Measurements from ENCODE around the gene TRIM38. TPM values are rescaled to one million over a fixed set of nuclear protein-coding genes. Genes with fewer than 3 reads are reported as not detected.
A peak's percentile ranks its signal among the peaks of the same experiment; 100 is the strongest.

The TRIM38 gene
- total RNA-seq, 2 donors from 2014 or later: 4.7 to 5.3 TPM

DNA sequence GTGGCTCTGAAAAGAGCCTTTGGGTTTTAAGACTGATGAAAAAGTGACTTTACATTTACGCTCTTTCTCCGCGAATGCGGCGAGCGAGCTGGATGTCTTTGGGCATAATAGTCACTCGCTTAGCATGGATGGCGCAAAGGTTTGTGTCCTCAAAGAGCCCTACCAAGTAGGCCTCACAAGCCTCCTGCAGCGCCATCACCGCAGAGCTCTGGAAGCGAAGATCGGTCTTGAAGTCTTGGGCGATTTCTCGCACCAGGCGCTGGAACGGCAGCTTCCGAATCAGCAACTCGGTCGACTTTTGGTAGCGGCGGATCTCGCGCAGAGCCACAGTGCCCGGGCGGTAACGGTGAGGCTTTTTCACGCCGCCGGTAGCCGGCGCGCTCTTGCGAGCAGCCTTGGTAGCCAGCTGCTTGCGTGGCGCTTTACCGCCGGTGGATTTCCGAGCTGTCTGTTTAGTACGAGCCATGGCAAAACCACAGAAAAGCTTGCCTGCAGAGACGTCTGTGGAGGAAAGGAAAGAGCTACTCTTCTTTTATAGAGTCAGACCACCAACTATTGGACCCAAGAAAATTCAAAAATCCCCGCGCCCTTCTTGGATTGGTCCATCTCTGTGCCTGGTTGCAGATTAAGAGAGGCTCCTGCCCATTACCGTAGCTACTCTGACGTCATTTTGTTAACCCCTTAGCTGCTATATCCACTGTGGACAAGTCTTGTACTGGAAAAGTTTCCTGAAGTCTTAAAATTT lies 69.2 kb downstream of the TRIM38 start:
- intact Hi-C loops (cut with DNase I): no loop called here
- peak; percentile 86 to 88 for ATAC-seq

GRCh38 chr6:26032340-26033084 lies 69.9 kb downstream of the TRIM38 start:
- intact Hi-C loops (cut with DNase I): no loop called here
- DNase-seq (no peak), ATAC-seq (peak in 1 of 2 donors; percentile 12)

More for the DNA sequence above, 69.2 kb downstream of the TRIM38 start:
- peak; percentile 79 for DNase-seq

DNA sequence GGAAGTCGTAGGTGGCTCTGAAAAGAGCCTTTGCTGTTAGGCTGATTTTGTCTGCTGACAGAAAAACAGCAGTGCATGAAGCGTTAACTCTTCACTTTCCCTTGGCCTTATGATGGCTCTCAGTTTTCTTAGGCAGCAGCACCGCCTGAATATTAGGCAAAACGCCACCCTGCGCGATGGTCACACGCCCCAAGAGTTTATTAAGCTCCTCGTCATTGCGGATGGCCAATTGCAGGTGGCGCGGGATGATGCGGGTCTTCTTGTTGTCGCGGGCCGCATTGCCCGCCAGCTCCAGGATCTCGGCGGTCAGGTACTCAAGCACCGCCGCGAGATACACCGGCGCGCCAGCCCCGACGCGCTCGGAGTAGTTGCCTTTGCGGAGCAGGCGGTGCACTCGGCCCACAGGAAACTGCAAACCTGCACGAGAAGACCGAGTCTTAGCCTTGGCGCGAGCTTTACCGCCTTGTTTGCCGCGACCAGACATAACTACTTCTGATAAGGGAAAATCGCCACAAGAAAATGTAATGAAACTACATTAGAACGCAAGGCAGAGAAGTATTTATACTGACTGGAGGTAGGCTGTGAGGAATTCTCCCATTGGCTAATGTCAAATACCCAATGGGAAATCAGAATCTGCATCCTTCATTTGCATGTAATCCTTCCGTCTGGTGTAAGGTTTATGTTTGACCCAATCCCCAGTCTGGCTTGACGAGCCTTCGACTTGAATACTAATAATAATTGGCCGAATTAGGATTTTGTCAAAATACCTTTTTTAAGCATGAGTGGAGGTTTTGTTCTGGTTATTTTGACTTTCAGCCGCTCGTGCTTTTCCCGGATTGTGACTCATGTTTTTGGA lies 70.7 kb downstream of the TRIM38 start:
- DNase-seq: peak; percentile 62

GRCh38 chr6:26033941-26034354 lies 71.3 kb downstream of the TRIM38 start:
- peak in 1 of 2 donors; percentile 37 for ATAC-seq
- intact Hi-C loops (cut with DNase I): no loop called here
- DNase-seq: peak; percentile 68

More for the DNA sequence above, 70.7 kb downstream of the TRIM38 start:
- intact Hi-C loops (cut with DNase I): no loop called here
- peak; percentile 90 to 92 for ATAC-seq

GRCh38 chr6:26034905-26035304 lies 72.3 kb downstream of the TRIM38 start:
- intact Hi-C loops (cut with DNase I): no loop called here

More at GRCh38 chr6:26034905-26035304, 72.3 kb downstream of the TRIM38 start:
- DNase-seq (no peak), ATAC-seq (no peak)

Other genes with a start within 250 kb of the TRIM38 start
- not detected for gene SLC17A4, start 208.1 kb upstream of the TRIM38 start, total RNA-seq
- not detected for gene SLC17A1, start 130.8 kb upstream of the TRIM38 start, total RNA-seq
- gene SLC17A3, start 88.6 kb upstream of the TRIM38 start, total RNA-seq: not detected
- gene SLC17A2, start 32.1 kb upstream of the TRIM38 start, total RNA-seq: not detected
- gene HFE, start 124.6 kb downstream of the TRIM38 start, total RNA-seq: 1 to 10 TPM; 6.0 to 8.8 TPM

Data from left cardiac atrium (tissue), 4 donors.